Parathyroid adenoma (tissue), 2 donors: Measurements from ENCODE around the gene PSPH.
A peak's percentile ranks its signal among the peaks of the same experiment; 100 is the strongest.
"Not testable (repeated sequence)": the region's sequence is repeated elsewhere in the genome, so short reads cannot be mapped to it uniquely, and the experiment has no call there.

ENCODE experiments used
- H2AFZ ChIP-seq: fragments of 300-600 bp; sonication (generic); one replicate; pipeline ENCODE4 v1.7.0; 2017; ENCODE audit warnings: antibody characterized with exemption, mild to moderate bottlenecking
- H3K27ac ChIP-seq: fragments of 300-600 bp; sonication (generic); one replicate; pipeline ENCODE4 v1.7.0; 2017
- H3K27me3 ChIP-seq: fragments of 300-600 bp; sonication (generic); one replicate; pipeline ENCODE4 v1.7.0; 2017; ENCODE audit warnings: low read length; ENCODE audit not compliant: control insufficient read depth, insufficient read depth
- H3K36me3 ChIP-seq: fragments of 300-600 bp; sonication (generic); one replicate; pipeline ENCODE4 v1.7.0; 2017; ENCODE audit warnings: low read length; ENCODE audit not compliant: control insufficient read depth, insufficient read depth
- H3K4me1 ChIP-seq: fragments of 300-600 bp; sonication (generic); one replicate; pipeline ENCODE4 v1.7.0; 2017; ENCODE audit warnings: control low read depth
- H3K4me2 ChIP-seq: fragments of 300-600 bp; sonication (generic); one replicate; pipeline ENCODE4 v1.7.0; 2017; ENCODE audit warnings: low read length
- H3K4me3 ChIP-seq: fragments of 300-600 bp; sonication (generic); one replicate; pipeline ENCODE4 v1.7.0; 2017; ENCODE audit warnings: low read depth, low read length
- H3K79me2 ChIP-seq: fragments of 300-600 bp; sonication (generic); one replicate; pipeline ENCODE4 v1.7.0; 2017; ENCODE audit warnings: control low read depth
- H3K9ac ChIP-seq: fragments of 300-600 bp; sonication (generic); one replicate; pipeline ENCODE4 v1.7.0; 2017; ENCODE audit warnings: mild to moderate bottlenecking
- H3K9me3 ChIP-seq: fragments of 300-600 bp; sonication (generic); one replicate; pipeline ENCODE4 v1.7.0; 2017; ENCODE audit warnings: low read length; ENCODE audit not compliant: control insufficient read depth
- CTCF ChIP-seq: fragments of 300-600 bp; sonication (generic); IDR thresholded peaks from one replicate; pipeline ENCODE4 v1.7.0; 2017; ENCODE audit warnings: antibody characterized with exemption, mild to moderate bottlenecking
- donor health status: primary hyperparathyroidism.

PSPH gene

GRCh38 chr7:56077681-56078080 lies 26.4 kb upstream of the PSPH start:
- Histone ChIP-seq H3K27ac (no peak overlapping the region), H3K27me3 (no peaks in the 10 kb centered on the region), H3K9ac (no peak overlapping the region), H3K36me3 (no peaks in the 10 kb centered on the region), H3K4me2 (no peak overlapping the region), H3K4me3 (no peak overlapping the region), H3K4me1 (peaks cover 5% of the 10 kb centered on the region), H3K9me3 (no peaks in the 10 kb centered on the region), H3K79me2 (no peaks in the 10 kb centered on the region), H2AFZ (no peak overlapping the region)
- no peak for TF ChIP-seq CTCF

- no peaks in the 10 kb centered on the region for H3K36me3 ChIP-seq
These were observed 23.1 kb upstream of the PSPH start for GRCh38 chr7:56074371-56074791.

GRCh38 chr7:56066376-56066775 lies 15.1 kb upstream of the PSPH start:
- H2AFZ ChIP-seq, H3K27ac ChIP-seq, H3K4me2 ChIP-seq, H3K9ac ChIP-seq, H3K4me1 ChIP-seq, H3K4me3 ChIP-seq, H3K36me3 ChIP-seq, H3K79me2 ChIP-seq, H3K27me3 ChIP-seq, H3K9me3 ChIP-seq: not testable (repeated sequence)

More at GRCh38 chr7:56074371-56074791, 23.1 kb upstream of the PSPH start:
- no peaks in the 10 kb centered on the region for H3K27me3 ChIP-seq
- peak; percentile 97 for TF ChIP-seq CTCF
- no peak overlapping the region for H3K4me2 ChIP-seq
- peak overlapping the region; percentile 69 for H2AFZ ChIP-seq
- H3K9me3 ChIP-seq, result no peaks in the 10 kb centered on the region
- H3K4me3 ChIP-seq, result no peak overlapping the region
- no peaks in the 10 kb centered on the region for H3K79me2 ChIP-seq
- no peak overlapping the region for H3K9ac ChIP-seq
- H3K27ac ChIP-seq, result no peak overlapping the region
- H3K4me1 ChIP-seq, result peaks cover 5% of the 10 kb centered on the region

GRCh38 chr7:56063882-56064625 lies 12.8 kb upstream of the PSPH start, which contains the start of gene SUMF2:
Gene SUMF2 (plus strand): TSS chr7:56064286. CDS start chr7:56064312, 26 bp downstream.
- peak within 1 kb of the TSS; percentile 85 for H3K4me3 ChIP-seq
- peaks cover 15% of the 10 kb centered on the region for H3K4me1 ChIP-seq
- H3K79me2 ChIP-seq, result no peaks in the 10 kb centered on the region
- no peak within 1 kb of the TSS for H3K9ac ChIP-seq
- H2AFZ ChIP-seq, result peak within 1 kb of the TSS; percentile 84
- H3K36me3 ChIP-seq, result no peaks in the 10 kb centered on the region
- no peaks in the 10 kb centered on the region for H3K9me3 ChIP-seq
- H3K27ac ChIP-seq, result peak within 1 kb of the TSS; percentile 64
- H3K27me3 ChIP-seq, result no peaks in the 10 kb centered on the region
- peak; percentile 38 for TF ChIP-seq CTCF
- peak within 1 kb of the TSS; percentile 80 for H3K4me2 ChIP-seq

GRCh38 chr7:56063500-56063881 lies 12.2 kb upstream of the PSPH start:
- Histone ChIP-seq H2AFZ (peak overlapping the region; percentile 84), H3K4me1 (peaks cover 15% of the 10 kb centered on the region), H3K9me3 (no peaks in the 10 kb centered on the region), H3K79me2 (no peaks in the 10 kb centered on the region), H3K36me3 (no peaks in the 10 kb centered on the region), H3K4me2 (peak overlapping the region; percentile 80), H3K9ac (no peak overlapping the region), H3K4me3 (peak overlapping the region; percentile 85), H3K27me3 (no peaks in the 10 kb centered on the region), H3K27ac (peak overlapping the region; percentile 64)
- TF ChIP-seq CTCF, result no peak
